ENCODE measurements around the gene GPI.

GPI gene

GRCh38 chr19:34320277-34320676 is 44.7 kb upstream of the GPI start:
- H3K4me3 ChIP-seq (ENCODE audit: low read depth, low read length) = no peak overlapping the region
- TF ChIP-seq, protein P1, sequence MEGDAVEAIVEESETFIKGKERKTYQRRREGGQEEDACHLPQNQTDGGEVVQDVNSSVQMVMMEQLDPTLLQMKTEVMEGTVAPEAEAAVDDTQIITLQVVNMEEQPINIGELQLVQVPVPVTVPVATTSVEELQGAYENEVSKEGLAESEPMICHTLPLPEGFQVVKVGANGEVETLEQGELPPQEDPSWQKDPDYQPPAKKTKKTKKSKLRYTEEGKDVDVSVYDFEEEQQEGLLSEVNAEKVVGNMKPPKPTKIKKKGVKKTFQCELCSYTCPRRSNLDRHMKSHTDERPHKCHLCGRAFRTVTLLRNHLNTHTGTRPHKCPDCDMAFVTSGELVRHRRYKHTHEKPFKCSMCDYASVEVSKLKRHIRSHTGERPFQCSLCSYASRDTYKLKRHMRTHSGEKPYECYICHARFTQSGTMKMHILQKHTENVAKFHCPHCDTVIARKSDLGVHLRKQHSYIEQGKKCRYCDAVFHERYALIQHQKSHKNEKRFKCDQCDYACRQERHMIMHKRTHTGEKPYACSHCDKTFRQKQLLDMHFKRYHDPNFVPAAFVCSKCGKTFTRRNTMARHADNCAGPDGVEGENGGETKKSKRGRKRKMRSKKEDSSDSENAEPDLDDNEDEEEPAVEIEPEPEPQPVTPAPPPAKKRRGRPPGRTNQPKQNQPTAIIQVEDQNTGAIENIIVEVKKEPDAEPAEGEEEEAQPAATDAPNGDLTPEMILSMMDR (conservative IDR thresholded peaks at IDR 0.05; ENCODE audit: low read depth, low read length) = no peak
- DNase-seq (ENCODE audit: low read depth) = no peak

- H3K4me3 ChIP-seq (ENCODE audit: low read depth, low read length) = no peak overlapping the region
- no peak for DNase-seq (ENCODE audit: low read depth)
- TF ChIP-seq, protein P1 (conservative IDR thresholded peaks at IDR 0.05; ENCODE audit: low read depth, low read length) = no peak
Measured at GRCh38 chr19:34321735-34322134, 43.3 kb upstream of the GPI start.

DNA sequence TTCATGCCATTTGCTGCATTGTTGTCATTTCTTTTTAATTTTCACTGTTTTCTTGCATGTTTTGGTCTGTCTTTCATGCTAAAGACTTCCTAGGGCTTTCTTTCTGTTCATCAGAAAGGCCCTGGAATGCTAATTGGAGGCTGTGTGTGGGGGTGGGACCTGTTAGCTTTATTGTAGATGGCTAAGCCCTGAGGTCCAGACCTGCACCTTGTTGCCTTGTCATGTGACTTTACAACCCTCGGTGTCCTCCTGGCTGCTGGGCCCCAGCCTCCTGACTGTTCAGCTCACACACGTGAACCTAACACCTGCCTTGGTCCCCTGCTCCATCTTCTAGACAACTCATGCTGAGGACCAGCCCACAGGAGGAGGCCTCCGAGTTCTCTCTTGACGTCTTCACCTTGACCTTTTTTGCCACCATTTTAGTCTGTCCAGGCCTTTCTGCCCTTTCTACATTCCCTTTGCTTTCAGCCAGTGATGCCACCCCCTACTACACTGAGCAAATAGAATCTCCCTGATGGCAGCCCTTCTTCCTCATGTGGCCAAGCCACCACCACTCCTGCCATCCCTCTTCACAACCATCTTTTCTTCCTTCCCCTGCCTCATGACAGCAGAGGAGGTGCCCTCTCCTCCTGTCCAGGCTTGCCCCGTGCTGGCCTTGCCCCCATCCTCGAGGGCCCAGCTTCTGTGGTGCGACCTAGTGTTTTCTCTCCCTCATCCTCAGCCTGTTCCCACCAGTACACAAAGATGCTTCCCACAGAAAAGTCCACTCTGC is 41.4 kb upstream of the GPI start:
- TF ChIP-seq, protein P1 (conservative IDR thresholded peaks at IDR 0.05; ENCODE audit: low read depth, low read length) = no peak
- DNase-seq (ENCODE audit: low read depth) = no peak
- no peak overlapping the region for H3K4me3 ChIP-seq (ENCODE audit: low read depth, low read length)

DNA sequence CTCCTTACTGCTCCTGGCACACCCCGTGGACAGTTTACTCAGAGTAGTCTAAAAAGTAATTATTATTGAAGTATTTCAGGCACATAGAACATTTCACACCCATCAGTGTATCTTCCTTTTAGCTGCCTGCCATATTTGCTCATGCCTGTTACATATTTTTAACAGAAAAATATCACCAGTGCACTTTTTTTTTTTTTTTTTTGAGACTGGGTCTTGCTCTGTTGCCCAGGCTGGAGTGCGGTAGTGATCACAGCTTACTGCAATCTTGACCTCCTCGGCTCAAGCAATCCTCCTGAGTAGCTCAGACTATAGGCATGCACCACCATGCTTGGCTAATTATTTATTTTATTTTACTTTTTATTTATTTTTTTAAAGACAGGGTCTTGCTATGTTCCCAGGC is 40.7 kb upstream of the GPI start:
- DNase-seq (ENCODE audit: low read depth) = no peak
- TF ChIP-seq, protein P1 (conservative IDR thresholded peaks at IDR 0.05; ENCODE audit: low read depth, low read length) = no peak

DNA sequence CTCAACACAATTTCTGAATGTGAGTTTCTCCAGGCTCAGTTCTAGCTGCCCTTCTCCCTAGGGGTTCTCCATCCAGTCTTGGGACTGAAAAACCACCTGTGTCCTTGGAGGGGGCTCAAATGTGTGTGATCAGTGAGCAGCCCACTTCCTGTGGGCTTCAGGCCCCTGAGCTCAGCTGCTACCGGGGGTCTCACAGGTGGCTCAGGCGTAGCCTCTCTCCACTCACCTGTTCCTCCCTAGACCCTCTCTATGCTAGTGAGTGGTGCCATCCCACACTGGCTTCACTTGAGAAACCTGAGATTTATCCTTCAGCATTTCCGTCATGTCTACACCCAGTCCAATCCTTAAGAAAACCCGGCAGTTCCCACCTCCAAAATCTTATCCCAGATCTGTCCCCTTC is 39.8 kb upstream of the GPI start:
- TF ChIP-seq, protein P1 (conservative IDR thresholded peaks at IDR 0.05; ENCODE audit: low read depth, low read length) = no peak
- H3K4me3 ChIP-seq (ENCODE audit: low read depth, low read length) = no peak overlapping the region
- DNase-seq (ENCODE audit: low read depth) = no peak

More for the DNA sequence above, 40.7 kb upstream of the GPI start:
- H3K4me3 ChIP-seq (ENCODE audit: low read depth, low read length) = no peak overlapping the region

DNA sequence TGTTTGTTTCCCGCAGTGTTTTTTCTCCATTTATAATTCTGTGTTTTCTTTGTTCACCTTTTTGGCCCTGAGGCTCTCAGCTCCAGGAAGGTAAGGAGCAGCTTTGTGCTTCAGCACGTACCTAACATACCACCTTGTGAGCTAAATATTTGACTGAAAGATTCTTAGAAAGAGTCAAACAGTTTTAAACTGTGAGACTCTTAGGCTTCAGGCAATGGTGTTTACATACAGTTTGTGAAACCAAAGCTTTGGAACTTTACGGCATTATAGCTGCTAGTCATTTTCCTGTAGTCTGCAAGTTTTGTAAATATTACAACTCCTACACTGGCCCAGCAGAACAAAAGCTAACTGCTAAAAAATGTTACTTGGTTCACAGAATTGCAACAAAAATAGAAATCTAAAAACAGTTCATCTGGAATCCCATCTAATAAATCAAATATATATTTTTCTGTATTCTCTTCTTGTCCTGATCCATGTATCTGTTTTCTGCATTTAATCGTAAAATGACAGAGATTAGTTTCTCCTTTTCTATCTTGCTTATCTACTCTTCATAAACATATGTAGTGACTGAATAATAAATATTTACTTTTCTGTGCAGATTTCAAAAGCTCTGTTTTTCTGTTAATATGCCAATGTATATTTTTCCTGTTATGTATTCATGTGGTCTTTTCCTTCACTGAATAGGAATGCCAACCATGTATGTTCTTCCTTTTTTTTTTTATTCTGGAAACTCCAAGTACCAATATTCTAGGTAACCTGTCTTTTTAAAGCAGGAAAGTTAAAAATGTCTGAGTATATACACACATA is 38.8 kb upstream of the GPI start:
- H3K4me3 ChIP-seq (ENCODE audit: low read depth, low read length) = no peak overlapping the region
- TF ChIP-seq, protein P1 (conservative IDR thresholded peaks at IDR 0.05; ENCODE audit: low read depth, low read length) = no peak
- DNase-seq (ENCODE audit: low read depth) = no peak

All from choroid plexus epithelial cell (primary cell).